RKO (cell line): ENCODE data around the gene IPCEF1.
"Not testable (repeated sequence)": the region's sequence is repeated elsewhere in the genome, so short reads cannot be mapped to it uniquely, and the experiment has no call there.

Experiments
- DNase-seq: peaks from one replicate; pipeline ENCODE4 v3.0.0-alpha.2; 2016; ENCODE audit warnings: low spot score

IPCEF1 gene

GRCh38 chr6:154219250-154219649 is 137.4 kb downstream of the IPCEF1 start:
- no peak for DNase-seq

DNA sequence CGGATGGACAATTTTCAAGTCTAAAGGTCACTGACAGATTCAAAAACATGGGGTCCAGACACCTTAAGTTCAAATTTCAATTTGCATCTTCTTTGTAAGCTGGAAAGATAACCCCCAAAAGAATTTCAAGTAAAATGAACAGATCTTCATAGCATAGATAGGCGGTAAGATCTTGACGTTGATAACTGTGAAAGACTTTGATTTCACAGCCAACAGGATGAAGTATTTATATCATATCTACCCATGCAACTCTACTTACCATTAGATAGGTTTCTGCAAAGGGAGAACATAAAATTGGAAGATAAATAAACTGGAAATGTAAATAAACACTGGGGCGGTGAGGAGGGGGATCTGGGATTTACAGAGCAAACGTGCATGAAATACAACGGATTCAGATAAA is 137.8 kb downstream of the IPCEF1 start:
- no peak for DNase-seq

- DNase-seq, result no peak
Measured at GRCh38 chr6:154218301-154218700, 138.3 kb downstream of the IPCEF1 start.

DNA sequence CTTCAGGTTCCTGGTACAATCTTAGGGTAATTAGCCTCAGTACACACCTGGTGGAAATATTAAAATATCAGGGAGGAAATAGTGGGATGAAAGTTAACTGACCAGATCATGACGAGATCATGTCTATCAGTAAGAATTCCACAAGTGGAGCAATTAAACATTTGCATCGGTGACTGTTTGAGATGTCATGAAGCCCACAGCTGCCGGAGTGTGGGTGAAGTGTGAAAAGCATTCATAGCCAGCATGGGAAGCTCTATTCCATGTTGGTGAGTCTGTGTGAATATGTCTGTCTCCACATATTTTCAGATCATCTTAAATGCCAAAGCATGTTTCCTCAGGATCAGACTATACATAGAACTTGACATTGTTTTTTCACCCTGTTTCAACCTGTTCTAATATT is 142.8 kb downstream of the IPCEF1 start:
- no peak for DNase-seq

DNA sequence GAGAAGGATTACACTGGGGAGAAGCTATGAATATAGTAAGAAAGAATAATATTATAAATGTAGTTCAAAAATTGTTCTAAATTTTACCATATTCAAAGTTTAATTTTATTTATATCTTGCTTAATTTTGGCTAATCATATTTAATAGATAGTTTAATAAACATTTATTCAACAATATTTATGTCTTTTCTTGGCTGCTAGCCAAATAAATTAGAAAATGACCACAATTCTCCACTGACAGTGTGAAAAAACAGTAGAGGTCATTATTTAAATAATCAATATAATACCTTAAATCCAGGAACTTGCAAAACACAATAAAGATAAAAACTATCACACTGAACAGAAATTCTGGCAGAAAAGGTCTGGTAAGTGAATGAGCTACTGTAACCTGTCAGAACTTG is 145.9 kb downstream of the IPCEF1 start:
- DNase-seq, result no peak

DNA sequence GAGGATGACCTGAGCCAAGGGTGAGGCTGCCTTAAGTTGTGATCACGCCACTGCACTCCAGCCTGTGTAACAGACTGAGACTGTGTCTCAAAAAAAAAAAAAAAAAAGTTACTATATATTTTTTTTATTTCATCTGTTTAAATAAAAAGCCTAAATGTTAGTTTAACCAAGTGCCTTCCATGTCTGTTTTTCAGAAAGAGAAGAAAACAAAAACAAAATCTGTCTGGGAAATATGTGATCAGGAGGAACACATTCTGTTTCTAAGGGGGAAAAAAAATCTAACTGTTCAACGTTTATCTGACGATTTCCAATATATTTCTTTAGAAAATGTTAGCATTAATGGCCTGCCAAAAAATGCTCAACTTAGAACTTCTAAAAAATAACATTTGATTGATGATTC is 147.0 kb downstream of the IPCEF1 start:
- DNase-seq, result no peak

GRCh38 chr6:154206996-154207395 is 149.6 kb downstream of the IPCEF1 start:
- no peak for DNase-seq

DNA sequence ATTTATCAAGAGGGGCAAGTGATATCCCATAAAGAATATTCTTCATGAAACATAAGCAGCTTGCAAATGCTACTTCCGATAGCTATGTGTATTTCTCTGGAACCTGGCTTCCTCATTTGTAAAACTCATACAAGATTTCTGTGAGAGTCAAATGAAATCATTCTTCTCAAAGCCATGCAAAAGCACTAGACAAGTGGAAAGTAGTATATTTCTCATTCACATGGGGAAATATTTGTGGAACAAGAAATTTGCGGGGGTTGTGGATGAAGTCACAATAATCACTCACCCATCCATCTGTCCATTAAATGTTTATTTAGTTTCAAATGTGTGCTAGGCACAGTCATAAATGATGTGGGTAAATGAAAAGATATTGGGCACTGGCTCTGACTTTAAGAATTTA is 150.5 kb downstream of the IPCEF1 start:
- DNase-seq, result no peak

- no peak for DNase-seq
Measured at GRCh38 chr6:154202958-154203357, 153.6 kb downstream of the IPCEF1 start.

- DNase-seq, result no peak
Measured at GRCh38 chr6:154202339-154202738, 154.3 kb downstream of the IPCEF1 start.

DNA sequence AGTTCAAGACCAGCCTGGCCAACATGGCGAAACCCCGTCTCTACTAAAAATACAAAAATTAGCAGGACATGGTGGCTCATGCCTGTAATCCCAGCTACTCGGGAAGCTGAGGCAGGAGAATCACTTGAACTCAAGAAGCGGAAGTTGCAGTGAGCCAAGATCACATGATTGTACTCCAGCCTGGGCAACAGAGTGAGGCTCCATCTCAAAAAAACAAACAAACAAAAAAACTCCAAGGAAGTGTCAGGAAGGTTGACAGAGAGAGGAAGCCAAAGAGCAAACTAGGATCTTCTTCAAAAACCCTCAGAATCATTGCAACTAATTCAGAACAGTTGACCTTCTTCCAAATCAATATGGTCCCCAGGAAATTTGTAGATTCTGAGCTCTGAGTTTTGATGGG is 154.9 kb downstream of the IPCEF1 start:
- DNase-seq, result not testable (repeated sequence)

DNA sequence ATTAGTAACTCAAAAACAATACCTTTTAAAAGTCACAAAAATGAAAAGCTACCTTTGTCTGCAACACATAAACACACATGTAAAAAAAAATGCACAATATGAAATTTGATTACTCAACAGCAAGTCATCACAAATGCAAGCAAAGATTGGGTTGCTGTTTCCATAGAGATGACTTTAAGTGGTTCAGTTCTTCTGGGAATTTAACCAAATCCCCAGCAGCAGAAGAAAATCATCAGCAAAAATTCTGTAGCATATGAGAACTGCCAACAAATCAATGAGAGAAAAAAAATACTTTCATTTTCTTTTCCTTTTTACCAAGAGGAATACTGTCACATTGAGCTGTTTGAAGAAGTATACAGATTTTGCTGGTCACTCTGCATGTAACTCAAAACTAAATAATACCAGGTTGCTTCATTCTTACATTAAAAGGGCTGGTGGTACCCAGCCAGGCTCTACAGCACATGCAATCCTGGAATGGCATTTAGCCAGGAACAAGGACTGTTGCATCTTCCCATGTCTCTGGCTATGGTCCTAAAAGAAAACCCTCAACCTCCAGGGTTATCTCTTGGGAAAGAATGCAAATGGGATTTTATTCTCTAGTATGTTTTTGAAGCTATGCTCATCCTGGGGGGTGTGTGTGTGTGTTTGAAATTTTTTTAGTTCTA is 159.3 kb downstream of the IPCEF1 start:
- peak; percentile 4 for DNase-seq

GRCh38 chr6:154196333-154196885 is 160.2 kb downstream of the IPCEF1 start:
- DNase-seq, result no peak

DNA sequence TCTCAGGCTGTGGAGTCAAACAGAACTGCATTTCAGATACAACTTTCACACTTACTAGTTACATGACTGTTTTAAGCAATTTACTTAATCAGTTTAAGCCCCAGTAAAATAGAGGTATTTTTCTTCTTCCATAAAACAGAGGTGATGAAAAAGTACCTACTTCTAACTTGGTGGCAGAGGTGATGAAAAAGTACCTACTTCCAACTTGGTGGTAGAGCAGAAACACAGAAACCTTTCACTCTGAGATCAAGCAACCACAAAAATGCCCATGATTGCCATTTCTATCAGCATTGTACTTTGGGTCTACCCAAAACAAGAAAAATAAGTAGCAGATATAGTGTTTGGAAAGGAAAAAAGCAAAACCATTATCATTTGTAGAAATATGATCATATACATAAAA is 168.9 kb downstream of the IPCEF1 start:
- no peak for DNase-seq

- no peak for DNase-seq
Measured at GRCh38 chr6:154187203-154187602, 169.4 kb downstream of the IPCEF1 start.

DNA sequence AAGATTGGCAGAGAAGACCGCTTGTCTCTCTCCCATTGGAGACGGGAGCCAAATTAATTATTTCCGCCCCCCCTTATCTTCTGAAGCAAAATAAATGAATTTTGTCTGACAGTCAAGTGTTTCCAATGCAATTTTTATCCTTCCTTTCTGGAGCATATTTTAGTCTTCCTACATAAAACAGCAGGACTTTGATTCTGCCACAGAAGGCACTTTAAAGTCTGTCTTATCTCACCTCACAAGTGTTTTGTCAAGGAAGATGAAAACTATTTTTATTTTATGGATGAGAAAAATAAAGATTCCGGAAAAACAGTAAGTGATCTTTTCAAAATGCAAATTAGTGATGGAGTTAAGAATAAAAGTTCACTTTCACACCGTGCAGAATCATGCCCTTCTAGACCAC is 177.2 kb downstream of the IPCEF1 start:
- DNase-seq, result no peak

- not testable (repeated sequence) for DNase-seq
Measured at GRCh38 chr6:154172393-154172792, 184.2 kb downstream of the IPCEF1 start.

DNA sequence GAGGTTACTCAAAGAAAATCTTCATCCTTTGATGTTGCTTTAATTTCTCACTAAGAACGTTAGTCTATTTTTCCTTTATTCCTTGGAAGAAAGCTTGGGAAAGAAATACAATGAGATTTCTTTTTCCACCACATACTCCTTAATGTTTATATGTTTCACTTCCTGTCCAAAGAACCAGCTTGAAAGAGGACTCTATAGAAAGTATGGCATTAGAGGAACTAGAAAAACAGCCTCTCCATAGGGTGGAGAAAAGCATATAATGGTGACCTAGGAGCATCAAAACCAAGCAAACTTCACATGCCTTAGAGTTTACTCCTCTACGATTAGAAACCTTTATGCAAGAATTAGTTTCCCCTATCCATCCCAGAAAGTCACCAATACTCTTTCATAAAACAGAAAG is 186.5 kb downstream of the IPCEF1 start:
- no peak for DNase-seq

DNA sequence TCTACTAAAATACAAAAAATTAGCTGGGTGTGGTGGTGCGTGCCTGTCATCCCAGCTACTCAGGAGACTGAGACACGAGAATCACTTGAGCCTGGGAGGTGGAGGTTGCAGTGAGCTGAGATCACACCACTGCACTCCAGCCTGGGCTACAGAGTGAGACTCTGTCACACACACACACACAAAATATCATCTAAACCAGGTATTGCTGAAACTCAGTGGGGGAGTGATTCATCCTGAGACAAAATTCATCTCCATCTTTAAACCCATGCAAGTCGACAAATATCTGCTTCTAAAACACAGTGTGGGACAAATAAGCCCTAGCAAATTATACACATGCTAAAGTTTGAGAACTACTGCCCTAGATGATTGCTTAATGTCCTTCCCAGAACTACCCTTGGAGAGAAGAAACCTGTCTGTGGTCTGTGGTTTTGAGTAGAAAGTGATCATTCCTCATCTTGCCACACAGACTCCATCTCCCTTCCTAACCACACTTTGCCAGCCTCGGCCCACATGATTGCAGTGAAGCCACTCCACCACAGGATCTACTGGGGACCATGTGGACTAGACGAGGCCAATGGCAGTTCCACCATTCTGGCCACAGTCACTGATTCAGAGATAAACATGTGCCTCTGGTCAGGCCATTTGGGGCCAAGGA is 187.3 kb downstream of the IPCEF1 start:
- DNase-seq, result no peak

- no peak for DNase-seq
Measured at GRCh38 chr6:154167126-154167525, 189.5 kb downstream of the IPCEF1 start.

GRCh38 chr6:154166140-154166539 is 190.5 kb downstream of the IPCEF1 start:
- DNase-seq, result no peak

DNA sequence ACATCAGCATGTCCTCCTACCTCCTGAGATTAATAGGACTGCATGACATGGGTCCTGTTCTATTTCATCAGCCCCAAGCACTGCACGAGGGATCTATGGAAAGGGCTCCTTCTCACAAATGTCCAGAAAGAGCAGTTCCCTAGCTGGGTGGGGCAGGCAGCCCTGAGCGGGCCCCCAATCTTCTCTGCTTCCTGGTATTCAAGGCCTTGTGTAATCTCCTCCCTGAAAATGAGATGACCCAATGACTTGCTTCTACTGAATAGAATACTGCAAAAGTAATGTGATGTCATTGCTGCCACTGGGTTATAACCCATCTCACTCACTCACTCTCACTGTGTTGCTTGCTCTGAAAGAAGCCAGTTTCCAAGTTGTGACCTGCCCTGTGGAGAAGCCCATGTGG is 191.1 kb downstream of the IPCEF1 start:
- no peak for DNase-seq

- no peak for DNase-seq
Measured at GRCh38 chr6:154164397-154164796, 192.2 kb downstream of the IPCEF1 start.

DNA sequence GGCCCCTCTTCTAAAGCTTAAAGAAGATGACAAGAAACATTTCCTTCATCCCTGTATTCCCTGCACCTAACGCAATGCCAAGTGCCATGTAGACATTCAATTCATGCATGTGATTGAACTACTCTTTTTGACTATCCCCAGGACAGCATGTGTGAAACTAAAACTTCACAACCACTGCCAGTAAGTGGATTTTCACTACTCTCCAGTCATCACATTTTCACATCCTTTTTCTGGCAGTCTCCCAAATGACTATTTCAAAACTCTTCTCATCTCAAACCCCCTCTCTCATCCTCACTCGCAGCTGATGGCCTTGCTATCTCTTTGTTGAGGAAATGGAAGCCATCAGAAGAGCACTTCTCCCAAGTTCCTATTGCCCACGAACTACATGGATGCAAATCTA is 194.9 kb downstream of the IPCEF1 start:
- no peak for DNase-seq
